ENCODE data around the gene GTF3A. TPM values are rescaled to one million over a fixed set of nuclear protein-coding genes. Genes with fewer than 3 reads are reported as not detected.

Gene GTF3A
- total and polyA plus RNA-seq, 2 donors (not counting 3 experiments of a cell fraction or from before 2014, with no cell fraction given), result 37.9 to 73.3 TPM

DNA sequence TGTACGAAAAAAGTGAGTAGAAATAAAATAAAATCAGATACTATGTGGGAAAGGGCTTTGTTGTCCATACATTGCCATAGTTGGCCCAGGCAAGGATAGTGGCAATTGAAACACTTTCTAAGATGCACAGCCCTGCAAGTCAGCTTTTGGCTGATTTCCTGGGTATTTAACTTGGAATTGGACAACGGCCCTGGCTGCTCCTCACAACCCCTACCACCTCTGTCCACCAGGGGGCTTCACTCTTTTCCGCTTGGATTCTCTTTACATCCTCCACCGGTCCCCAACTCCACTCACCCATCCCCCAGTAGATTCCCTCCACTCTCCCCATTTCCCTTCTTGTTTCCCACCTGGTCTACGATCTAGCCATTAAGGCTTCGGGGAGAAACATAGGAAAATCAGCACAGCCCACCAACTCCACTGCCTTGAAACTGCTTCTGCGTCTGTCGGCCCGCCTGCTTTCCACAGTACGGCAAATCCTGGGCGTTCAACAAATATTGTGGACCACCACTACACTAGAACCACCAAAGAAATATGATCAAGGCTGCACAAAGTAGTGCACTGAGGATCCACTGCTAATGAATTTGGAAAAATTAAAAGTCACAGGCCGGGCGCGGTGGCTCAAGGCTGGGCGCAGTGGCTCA is 48.6 kb upstream of the GTF3A start:
- TF ChIP-seq GATA2 (IDR thresholded peaks at IDR 0.05; ENCODE audit: insufficient read depth, insufficient read length, low read depth, low read length), result no peak
- TF ChIP-seq, protein P1, sequence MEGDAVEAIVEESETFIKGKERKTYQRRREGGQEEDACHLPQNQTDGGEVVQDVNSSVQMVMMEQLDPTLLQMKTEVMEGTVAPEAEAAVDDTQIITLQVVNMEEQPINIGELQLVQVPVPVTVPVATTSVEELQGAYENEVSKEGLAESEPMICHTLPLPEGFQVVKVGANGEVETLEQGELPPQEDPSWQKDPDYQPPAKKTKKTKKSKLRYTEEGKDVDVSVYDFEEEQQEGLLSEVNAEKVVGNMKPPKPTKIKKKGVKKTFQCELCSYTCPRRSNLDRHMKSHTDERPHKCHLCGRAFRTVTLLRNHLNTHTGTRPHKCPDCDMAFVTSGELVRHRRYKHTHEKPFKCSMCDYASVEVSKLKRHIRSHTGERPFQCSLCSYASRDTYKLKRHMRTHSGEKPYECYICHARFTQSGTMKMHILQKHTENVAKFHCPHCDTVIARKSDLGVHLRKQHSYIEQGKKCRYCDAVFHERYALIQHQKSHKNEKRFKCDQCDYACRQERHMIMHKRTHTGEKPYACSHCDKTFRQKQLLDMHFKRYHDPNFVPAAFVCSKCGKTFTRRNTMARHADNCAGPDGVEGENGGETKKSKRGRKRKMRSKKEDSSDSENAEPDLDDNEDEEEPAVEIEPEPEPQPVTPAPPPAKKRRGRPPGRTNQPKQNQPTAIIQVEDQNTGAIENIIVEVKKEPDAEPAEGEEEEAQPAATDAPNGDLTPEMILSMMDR (IDR thresholded peaks at IDR 0.05; ENCODE audit: extremely low read depth in 1 of 2, insufficient read depth in 1 of 2, low read depth in 1 of 2, low read length in 2 of 2), result peak; percentile 81 to 85
- no peak for TF ChIP-seq POLR2A (IDR thresholded peaks at IDR 0.05; ENCODE audit: low read depth, low read length)
- no peaks in the 10 kb centered on the region for H3K79me2 ChIP-seq (ENCODE audit: control insufficient read depth, insufficient read depth, low read length)
- BruUV-seq (replicated peaks), result no TSS peak
- no peaks in the 10 kb centered on the region for H3K9me3 ChIP-seq (replicated peaks; ENCODE audit: control insufficient read depth, insufficient read depth, low read length)
- peaks cover 6 to 12% of the 10 kb centered on the region in 2 experiments for H3K27me3 ChIP-seq (ENCODE audit: control insufficient read depth in 2 of 2, insufficient read depth in 2 of 2, low read length in 2 of 2)
- no peak overlapping the region for H2AFZ ChIP-seq (ENCODE audit: low read depth, low read length)
- H4K20me1 ChIP-seq (replicated peaks; ENCODE audit: control insufficient read depth, extremely low read depth, insufficient read depth, low read length), result no peaks in the 10 kb centered on the region
- intact Hi-C loops (cut with micrococcal nuclease), result loop anchor here (1.0 to 2.0 kb wide), 2 partner anchors 48 to 75 kb away; partner anchors contain the start of genes GTF3A and MTIF3
- DNase-seq (ENCODE audit: low read depth, low spot score) (peak; percentile 42), FAIRE-seq (peak; percentile 87)
- H3K36me3 ChIP-seq (ENCODE audit: control insufficient read depth in 2 of 2, extremely low read depth in 1 of 2, insufficient read depth in 2 of 2, low read length in 2 of 2), result no peaks in the 10 kb centered on the region
- H3K9ac ChIP-seq (replicated peaks; ENCODE audit: extremely low read depth, insufficient read depth, low read length), result no peak overlapping the region
- H3K4me3 ChIP-seq (replicated peaks in 1 of 3; ENCODE audit: insufficient read depth in 1 of 3, low read depth in 1 of 3, low read length in 3 of 3), result no peak overlapping the region
- H3K4me2 ChIP-seq (ENCODE audit: insufficient read depth, low read length), result no peak overlapping the region
- no peaks in the 10 kb centered on the region for H3K4me1 ChIP-seq (ENCODE audit: control insufficient read depth, extremely low read depth, insufficient read depth, low read length)
- H3K9me1 ChIP-seq (replicated peaks; ENCODE audit: control insufficient read depth, extremely low read depth, insufficient read depth, low read length), result no peaks in the 10 kb centered on the region
- no peak overlapping the region for H3K27ac ChIP-seq (ENCODE audit: insufficient read depth, low read depth, low read length)
- dilution Hi-C loops (cut with MboI; ENCODE audit: extremely low pct_ligation_motif_present, low sequenced_read_pairs), result no loop called here
- POLR2A ChIA-PET, result no interaction called here
- CTCF ChIA-PET, result interaction anchor here (0.6 to 6.4 kb wide), 16 partner anchors 8 to 611 kb away, joined by 3 to 51 read pairs (median 4); no protein-coding TSS in a partner anchor

DNA sequence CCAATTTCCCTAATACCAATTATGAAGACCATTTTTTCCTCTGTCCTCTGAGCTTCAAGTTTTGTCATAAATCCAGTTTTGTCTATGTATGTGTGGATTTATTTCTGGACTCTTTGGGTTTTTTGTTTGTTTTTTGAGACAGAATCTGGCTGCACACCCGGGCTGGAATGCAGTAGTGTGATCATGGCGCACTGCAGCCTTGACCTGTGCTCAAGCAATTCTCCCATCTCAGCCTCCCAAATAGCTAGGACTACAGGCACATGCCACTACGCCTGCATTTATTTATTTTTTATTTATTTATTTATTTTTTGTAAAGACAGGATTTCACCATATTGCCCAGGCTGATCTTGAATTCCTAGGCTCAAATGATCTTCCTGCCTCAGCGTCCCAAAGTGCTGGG is 45.3 kb upstream of the GTF3A start:
- ChIA-PET CTCF (interaction anchor here (0.9 to 1.9 kb wide), 3 partner anchors 71 to 447 kb away, joined by 3 to 8 read pairs (median 3); partner anchors contain the start of gene MTIF3), POLR2A (interaction anchor here (0.7 kb wide), 1 partner anchor 711 kb away, joined by 4 read pairs; no protein-coding TSS in a partner anchor)
- no peak overlapping the region for H3K9ac ChIP-seq (replicated peaks; ENCODE audit: extremely low read depth, insufficient read depth, low read length)
- no peak for FAIRE-seq
- H3K36me3 ChIP-seq (ENCODE audit: control insufficient read depth in 2 of 2, extremely low read depth in 1 of 2, insufficient read depth in 2 of 2, low read length in 2 of 2), result no peaks in the 10 kb centered on the region
- TF ChIP-seq POLR2AphosphoS5 (IDR thresholded peaks at IDR 0.05; ENCODE audit: insufficient read depth, low read depth, low read length), result no peak
- TF ChIP-seq EZH2 (IDR thresholded peaks at IDR 0.05; ENCODE audit: borderline replicate concordance, low read depth, low read length, severe bottlenecking), result no peak
- TF ChIP-seq FOS (IDR thresholded peaks at IDR 0.05; ENCODE audit: borderline replicate concordance, insufficient read depth, low read length), result no peak
- TF ChIP-seq, protein P2, sequence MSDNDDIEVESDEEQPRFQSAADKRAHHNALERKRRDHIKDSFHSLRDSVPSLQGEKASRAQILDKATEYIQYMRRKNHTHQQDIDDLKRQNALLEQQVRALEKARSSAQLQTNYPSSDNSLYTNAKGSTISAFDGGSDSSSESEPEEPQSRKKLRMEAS (IDR thresholded peaks at IDR 0.05; ENCODE audit: insufficient read depth, insufficient read length), result no peak
- TF ChIP-seq POLR2A (IDR thresholded peaks at IDR 0.05; ENCODE audit: low read depth, low read length), result no peak
- TF ChIP-seq, protein P1 (IDR thresholded peaks at IDR 0.05; ENCODE audit: extremely low read depth in 1 of 2, insufficient read depth in 1 of 2, low read depth in 1 of 2, low read length in 2 of 2), result no peak
- TF ChIP-seq JUN (IDR thresholded peaks at IDR 0.05; ENCODE audit: borderline replicate concordance, insufficient read depth, insufficient read length, low read depth), result no peak
- TF ChIP-seq GATA2 (IDR thresholded peaks at IDR 0.05; ENCODE audit: insufficient read depth, insufficient read length, low read depth, low read length), result no peak
- no peak for TF ChIP-seq MYC (IDR thresholded peaks at IDR 0.05; ENCODE audit: low read depth, low read length)
- dilution Hi-C loops (cut with MboI; ENCODE audit: extremely low pct_ligation_motif_present, low sequenced_read_pairs) (no loop called here), intact Hi-C loops (cut with micrococcal nuclease) (no loop called here)
- no peaks in the 10 kb centered on the region for H3K9me1 ChIP-seq (replicated peaks; ENCODE audit: control insufficient read depth, extremely low read depth, insufficient read depth, low read length)
- no TSS peak for BruUV-seq (replicated peaks)
- peaks cover 6 to 12% of the 10 kb centered on the region in 2 experiments for H3K27me3 ChIP-seq (ENCODE audit: control insufficient read depth in 2 of 2, insufficient read depth in 2 of 2, low read length in 2 of 2)
- no peak overlapping the region for H2AFZ ChIP-seq (ENCODE audit: low read depth, low read length)
- no peak overlapping the region for H3K4me2 ChIP-seq (ENCODE audit: insufficient read depth, low read length)
- H4K20me1 ChIP-seq (replicated peaks; ENCODE audit: control insufficient read depth, extremely low read depth, insufficient read depth, low read length), result no peaks in the 10 kb centered on the region
- H3K4me1 ChIP-seq (ENCODE audit: control insufficient read depth, extremely low read depth, insufficient read depth, low read length), result no peaks in the 10 kb centered on the region
- no peaks in the 10 kb centered on the region for H3K79me2 ChIP-seq (ENCODE audit: control insufficient read depth, insufficient read depth, low read length)
- H3K9me3 ChIP-seq (replicated peaks; ENCODE audit: control insufficient read depth, insufficient read depth, low read length), result no peaks in the 10 kb centered on the region
- no peak overlapping the region for H3K4me3 ChIP-seq (replicated peaks in 1 of 3; ENCODE audit: insufficient read depth in 1 of 3, low read depth in 1 of 3, low read length in 3 of 3)
- no peak for DNase-seq (ENCODE audit: low read depth, low spot score)
- H3K27ac ChIP-seq (ENCODE audit: insufficient read depth, low read depth, low read length), result no peak overlapping the region
